Glutamatergic neuron (in vitro differentiated cells): ENCODE measurements around the gene LHX6. TPM values are rescaled to one million over a fixed set of nuclear protein-coding genes. Genes with fewer than 3 reads are reported as not detected.

Source experiments
- DNase-seq: peaks from one replicate; pipeline ENCODE4 v3.0.0; 2022
- H3K27ac Mint-ChIP-seq: one replicate; pipeline ENCODE4 v1.8.0; 2020; ENCODE audit warnings: mild to moderate bottlenecking, mixed read lengths, inconsistent platforms; ENCODE audit not compliant: unreplicated experiment
- H3K27me3 Mint-ChIP-seq: one replicate; pipeline ENCODE4 v1.8.0; 2020; ENCODE audit warnings: mild to moderate bottlenecking, moderate library complexity, mixed read lengths, inconsistent platforms; ENCODE audit not compliant: unreplicated experiment
- H3K36me3 Mint-ChIP-seq: one replicate; pipeline ENCODE4 v1.8.0; 2020; ENCODE audit warnings: mild to moderate bottlenecking, mixed read lengths, inconsistent platforms; ENCODE audit not compliant: unreplicated experiment
- H3K4me1 Mint-ChIP-seq: one replicate; pipeline ENCODE4 v1.8.0; 2020; ENCODE audit warnings: mild to moderate bottlenecking, low read depth, mixed read lengths, inconsistent platforms; ENCODE audit not compliant: unreplicated experiment
- H3K4me3 Mint-ChIP-seq: one replicate; pipeline ENCODE4 v1.8.0; 2020; ENCODE audit warnings: mild to moderate bottlenecking, mixed read lengths, inconsistent platforms; ENCODE audit not compliant: unreplicated experiment
- H3K9me3 Mint-ChIP-seq: one replicate; pipeline ENCODE4 v1.8.0; 2020; ENCODE audit warnings: mild to moderate bottlenecking, moderate library complexity, mixed read lengths, inconsistent platforms; ENCODE audit not compliant: unreplicated experiment
- total RNA-seq: library from RNA; stranded (reverse); fragmentation: NEBNext Ultra II Directional; extraction: Animal tissue kit (Norgen Biotek cat#: 25700); gene quantifications from one replicate; pipeline ENCODE4 v1.2.1, GENCODE V29; 2021; ENCODE audit not compliant: unreplicated experiment
- TF ChIP-seq, protein P1 (sequence below): fragments of 200-600 bp; sonication (generic); IDR thresholded peaks from one replicate; pipeline ENCODE4 v1.5.0; 2021; ENCODE audit not compliant: partially characterized antibody, unreplicated experiment

LHX6 gene
- total RNA-seq, 1 donor from 2014 or later: 2.8 TPM

DNA sequence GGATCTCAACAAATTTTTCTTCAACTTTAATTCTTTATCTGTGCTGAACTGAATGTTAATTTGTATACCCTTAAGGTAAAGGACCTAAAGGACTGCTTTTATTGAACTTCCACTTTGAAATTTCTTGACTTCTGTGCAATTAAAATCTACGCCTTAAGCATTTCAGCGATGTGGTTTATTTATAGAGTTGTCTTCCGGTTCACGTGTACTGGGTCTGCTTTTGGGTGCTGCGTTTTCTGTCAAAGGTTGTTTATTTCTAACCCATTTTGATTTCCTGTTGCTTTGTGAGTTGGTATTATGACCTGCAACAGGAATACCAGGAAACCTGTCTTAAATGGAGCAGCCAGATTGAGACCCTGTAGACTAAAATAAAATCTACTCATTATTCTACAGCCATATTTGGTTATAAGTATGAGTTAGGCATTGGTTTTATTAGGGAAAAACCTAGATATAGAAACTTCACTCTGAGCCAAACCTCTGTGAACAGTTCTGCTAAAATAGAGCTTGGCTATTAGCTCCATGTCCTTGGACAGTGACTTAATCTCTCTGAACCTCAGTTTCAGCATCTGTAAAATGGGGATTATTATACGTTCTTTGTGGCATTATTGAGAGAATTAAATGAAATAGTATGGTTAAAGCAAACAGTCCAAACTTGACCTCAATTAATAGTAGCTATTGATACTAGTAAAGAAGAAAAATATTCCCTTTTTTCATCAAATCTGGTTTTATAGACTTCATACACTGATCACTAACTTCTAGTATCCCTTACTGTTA lies 39.5 kb upstream of the LHX6 start:
- Mint-ChIP-seq H3K27me3 (peaks cover 4% of the 10 kb centered on the region), H3K27ac (no peak overlapping the region), H3K36me3 (no peaks in the 10 kb centered on the region), H3K4me1 (peaks cover 7% of the 10 kb centered on the region), H3K9me3 (peaks cover 6% of the 10 kb centered on the region), H3K4me3 (no peak overlapping the region)
- DNase-seq: no peak
- TF ChIP-seq, protein P1, sequence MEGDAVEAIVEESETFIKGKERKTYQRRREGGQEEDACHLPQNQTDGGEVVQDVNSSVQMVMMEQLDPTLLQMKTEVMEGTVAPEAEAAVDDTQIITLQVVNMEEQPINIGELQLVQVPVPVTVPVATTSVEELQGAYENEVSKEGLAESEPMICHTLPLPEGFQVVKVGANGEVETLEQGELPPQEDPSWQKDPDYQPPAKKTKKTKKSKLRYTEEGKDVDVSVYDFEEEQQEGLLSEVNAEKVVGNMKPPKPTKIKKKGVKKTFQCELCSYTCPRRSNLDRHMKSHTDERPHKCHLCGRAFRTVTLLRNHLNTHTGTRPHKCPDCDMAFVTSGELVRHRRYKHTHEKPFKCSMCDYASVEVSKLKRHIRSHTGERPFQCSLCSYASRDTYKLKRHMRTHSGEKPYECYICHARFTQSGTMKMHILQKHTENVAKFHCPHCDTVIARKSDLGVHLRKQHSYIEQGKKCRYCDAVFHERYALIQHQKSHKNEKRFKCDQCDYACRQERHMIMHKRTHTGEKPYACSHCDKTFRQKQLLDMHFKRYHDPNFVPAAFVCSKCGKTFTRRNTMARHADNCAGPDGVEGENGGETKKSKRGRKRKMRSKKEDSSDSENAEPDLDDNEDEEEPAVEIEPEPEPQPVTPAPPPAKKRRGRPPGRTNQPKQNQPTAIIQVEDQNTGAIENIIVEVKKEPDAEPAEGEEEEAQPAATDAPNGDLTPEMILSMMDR: no peak

DNA sequence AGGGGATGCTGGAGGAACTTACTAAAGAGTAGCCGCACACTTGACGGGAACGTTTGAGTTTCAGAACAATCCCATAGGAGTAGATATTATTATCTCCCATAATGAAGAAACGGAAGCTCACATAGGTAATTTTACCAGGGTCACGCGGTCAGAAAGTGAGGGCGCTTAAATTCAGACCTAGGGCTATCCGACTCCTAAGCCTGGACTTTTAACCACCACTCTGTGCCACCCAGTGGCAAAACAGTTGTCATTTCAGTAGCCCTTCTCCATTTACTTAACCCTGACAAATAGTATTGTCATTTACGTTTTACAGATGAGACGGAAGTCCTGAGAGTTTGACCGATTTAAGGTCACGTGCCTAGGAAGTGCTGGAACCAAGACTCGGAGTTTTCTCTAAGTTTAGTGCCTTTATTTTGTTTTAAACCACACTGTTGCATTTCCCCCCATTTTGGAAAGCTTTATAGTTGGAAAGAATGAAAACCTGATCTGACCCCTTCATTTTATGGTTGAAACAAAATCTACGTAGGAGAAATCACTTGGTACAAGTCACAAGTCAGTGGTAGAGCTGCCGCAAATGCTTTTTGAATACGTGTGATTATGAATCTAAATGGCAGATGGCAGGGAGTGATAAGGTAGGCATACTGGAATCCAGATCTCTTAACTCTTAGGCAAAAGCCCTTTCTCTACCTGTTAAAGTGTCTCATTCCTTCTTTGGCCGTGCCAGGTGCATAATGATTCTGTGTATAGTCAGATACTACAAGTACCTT lies 36.6 kb upstream of the LHX6 start:
- Mint-ChIP-seq H3K4me3 (peak overlapping the region; percentile 96), H3K27ac (peak overlapping the region; percentile 87), H3K36me3 (no peaks in the 10 kb centered on the region), H3K27me3 (peaks cover 4% of the 10 kb centered on the region), H3K9me3 (peaks cover 6% of the 10 kb centered on the region), H3K4me1 (peaks cover 9% of the 10 kb centered on the region)
- TF ChIP-seq, protein P1: no peak
- no peak for DNase-seq

DNA sequence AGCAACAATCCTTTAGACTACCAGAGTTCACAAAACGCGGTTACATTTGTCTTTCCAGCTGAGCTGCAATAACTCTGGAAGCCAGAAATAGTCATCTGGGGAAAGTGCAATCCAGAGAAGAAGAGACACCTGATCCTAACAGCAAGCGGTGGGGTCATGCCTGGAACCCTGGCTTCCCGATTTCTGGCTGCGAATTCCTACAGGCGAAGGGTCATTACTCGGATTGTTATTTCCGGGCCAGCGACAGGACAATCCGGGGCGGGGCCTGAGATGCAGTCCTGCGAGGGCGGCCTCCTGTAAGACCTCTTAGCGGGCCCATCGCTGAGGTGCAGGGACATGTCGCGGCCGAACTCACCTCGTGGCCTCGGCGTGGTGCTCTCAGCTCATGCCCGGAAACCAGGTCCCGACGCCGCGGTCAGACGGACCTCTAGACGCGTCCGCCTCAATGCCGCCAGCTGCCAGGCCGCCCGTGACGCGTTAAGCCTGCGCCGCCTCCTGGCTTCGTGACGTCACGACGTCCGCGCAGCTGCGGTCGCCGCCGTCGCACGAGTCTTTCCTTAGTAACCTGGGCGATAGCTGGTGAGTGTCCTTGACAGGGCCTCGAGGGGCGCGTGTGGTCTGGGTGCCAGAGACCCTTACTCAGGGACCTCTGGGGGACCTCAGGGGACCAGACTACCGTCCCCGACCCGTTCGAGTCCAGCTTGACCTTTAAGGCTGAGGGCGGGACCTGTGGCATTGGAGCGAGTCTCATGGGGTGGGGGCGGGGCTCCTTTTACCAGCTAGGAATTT lies 35.8 kb upstream of the LHX6 start, which contains the start of the genes MRRF and RBM18:
TSS of gene MRRF (plus strand) at position 523 of the 789 bp plus-strand sequence. CDS start 6,010 bp downstream, outside the sequence.
TSS of gene RBM18 (minus strand) at position 481 of the 789 bp plus-strand sequence. CDS start 3,348 bp downstream, outside the sequence.
- Mint-ChIP-seq H3K27me3 (peaks cover 4% of the 10 kb centered on the region), H3K4me3 (peak within 1 kb of the TSS; percentile 96), H3K4me1 (peaks cover 9% of the 10 kb centered on the region), H3K27ac (peak within 1 kb of the TSS; percentile 87), H3K36me3 (no peaks in the 10 kb centered on the region), H3K9me3 (peaks cover 6% of the 10 kb centered on the region)
- DNase-seq: peak; percentile 93
- TF ChIP-seq, protein P1: no peak

DNA sequence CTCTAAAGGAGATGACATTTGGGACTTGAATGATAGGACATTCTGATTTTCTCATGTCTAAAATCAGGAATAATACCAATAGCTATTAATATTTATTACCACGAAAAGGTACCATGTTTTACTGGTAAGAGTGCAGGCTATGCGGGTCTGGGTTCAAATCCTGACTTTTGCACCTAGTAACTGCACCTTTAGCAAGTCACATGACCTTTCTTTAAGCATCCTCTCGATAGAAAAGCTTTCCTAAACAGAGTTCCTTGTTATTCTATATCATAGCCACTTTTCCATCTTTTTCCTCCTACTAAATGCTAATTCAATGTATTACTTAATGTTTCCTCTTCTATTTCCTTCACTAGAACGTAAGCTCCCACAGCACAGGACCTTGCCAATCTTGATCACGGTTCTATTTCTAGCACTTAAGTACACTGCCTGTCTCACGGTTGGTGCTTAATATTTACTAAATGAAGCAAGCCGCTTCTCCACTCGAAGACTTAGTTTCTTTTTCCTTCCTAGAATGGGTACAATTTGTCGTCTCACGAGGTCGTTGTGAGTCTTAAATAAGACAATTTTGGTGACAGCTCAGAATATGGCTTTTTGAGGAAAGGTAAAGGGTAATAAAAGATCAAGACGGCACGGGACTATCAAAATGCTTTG lies 35.1 kb upstream of the LHX6 start:
- TF ChIP-seq, protein P1: no peak
- peaks cover 9% of the 10 kb centered on the region for H3K4me1 Mint-ChIP-seq
- H3K27me3 Mint-ChIP-seq: peaks cover 4% of the 10 kb centered on the region
- H3K4me3 Mint-ChIP-seq: peak overlapping the region; percentile 96
- H3K36me3 Mint-ChIP-seq: no peaks in the 10 kb centered on the region
- DNase-seq: no peak
- H3K27ac Mint-ChIP-seq: peak overlapping the region; percentile 87
- peaks cover 6% of the 10 kb centered on the region for H3K9me3 Mint-ChIP-seq
